HCT116 (cell line): ENCODE results near the gene TREM1.

Experiments
- POLR2A ChIP-seq: IDR thresholded peaks from 2 replicates; pipeline ENCODE4 v1.7.0; 2011; ENCODE audit warnings: borderline replicate concordance; ENCODE audit not compliant: insufficient read depth, insufficient read length; ENCODE audit errors: extremely low read depth
- POLR2AphosphoS5 ChIP-seq: IDR thresholded peaks from 2 replicates; pipeline ENCODE4 v1.6.1; 2011; ENCODE audit warnings: mild to moderate bottlenecking, low read depth, low read length, moderate library complexity
- TF ChIP-seq, protein P1 (sequence below), 3 experiments: fragments of 200-600 bp in 1 of 3; sonication (generic) in 1 of 3; IDR thresholded peaks in 2 of 3; conservative IDR thresholded peaks in 1 of 3; 2 replicates each; pipeline ENCODE4 v1.5.1; 2012 to 2017; ENCODE audit warnings: low read depth in 2 of 3, low read length in 2 of 3, antibody characterized with exemption in 1 of 3, borderline replicate concordance in 1 of 3, control low read depth in 1 of 3, mild to moderate bottlenecking in 1 of 3, mixed read lengths in 1 of 3, mixed run types in 1 of 3, moderate library complexity in 1 of 3; ENCODE audit not compliant: insufficient read depth in 1 of 3
- TF ChIP-seq, protein P2 (sequence below): IDR thresholded peaks from 2 replicates; pipeline ENCODE4 v1.6.1; 2012; ENCODE audit warnings: low read depth

DNA sequence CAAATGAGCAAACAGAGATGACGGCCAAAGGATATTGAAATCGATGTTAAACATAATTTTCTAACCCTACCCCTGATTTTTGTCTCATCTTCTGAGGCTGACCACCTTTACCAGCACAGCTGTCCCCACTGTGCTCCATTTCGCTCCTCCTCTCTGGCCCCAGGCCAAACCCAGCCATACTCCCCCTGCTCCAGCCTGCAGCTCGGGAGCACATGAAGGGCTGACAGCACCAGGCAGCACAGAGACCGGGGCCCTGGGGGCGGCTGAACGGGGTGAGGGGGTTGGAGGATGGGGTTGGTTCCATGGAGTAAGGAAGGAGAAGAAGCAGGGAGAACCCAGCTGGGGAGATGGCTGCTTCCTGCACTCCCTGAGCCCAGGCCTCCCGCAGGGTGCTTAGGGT lies 45.8 kb upstream of the TREM1 start:
- TF ChIP-seq, protein P1, sequence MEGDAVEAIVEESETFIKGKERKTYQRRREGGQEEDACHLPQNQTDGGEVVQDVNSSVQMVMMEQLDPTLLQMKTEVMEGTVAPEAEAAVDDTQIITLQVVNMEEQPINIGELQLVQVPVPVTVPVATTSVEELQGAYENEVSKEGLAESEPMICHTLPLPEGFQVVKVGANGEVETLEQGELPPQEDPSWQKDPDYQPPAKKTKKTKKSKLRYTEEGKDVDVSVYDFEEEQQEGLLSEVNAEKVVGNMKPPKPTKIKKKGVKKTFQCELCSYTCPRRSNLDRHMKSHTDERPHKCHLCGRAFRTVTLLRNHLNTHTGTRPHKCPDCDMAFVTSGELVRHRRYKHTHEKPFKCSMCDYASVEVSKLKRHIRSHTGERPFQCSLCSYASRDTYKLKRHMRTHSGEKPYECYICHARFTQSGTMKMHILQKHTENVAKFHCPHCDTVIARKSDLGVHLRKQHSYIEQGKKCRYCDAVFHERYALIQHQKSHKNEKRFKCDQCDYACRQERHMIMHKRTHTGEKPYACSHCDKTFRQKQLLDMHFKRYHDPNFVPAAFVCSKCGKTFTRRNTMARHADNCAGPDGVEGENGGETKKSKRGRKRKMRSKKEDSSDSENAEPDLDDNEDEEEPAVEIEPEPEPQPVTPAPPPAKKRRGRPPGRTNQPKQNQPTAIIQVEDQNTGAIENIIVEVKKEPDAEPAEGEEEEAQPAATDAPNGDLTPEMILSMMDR (IDR thresholded peaks at IDR 0.05 in 2 of 3, conservative IDR thresholded peaks at IDR 0.05 in 1 of 3; ENCODE audit: borderline replicate concordance in 1 of 3, insufficient read depth in 1 of 3, low read depth in 2 of 3, low read length in 2 of 3): no peak
- TF ChIP-seq, protein P2, sequence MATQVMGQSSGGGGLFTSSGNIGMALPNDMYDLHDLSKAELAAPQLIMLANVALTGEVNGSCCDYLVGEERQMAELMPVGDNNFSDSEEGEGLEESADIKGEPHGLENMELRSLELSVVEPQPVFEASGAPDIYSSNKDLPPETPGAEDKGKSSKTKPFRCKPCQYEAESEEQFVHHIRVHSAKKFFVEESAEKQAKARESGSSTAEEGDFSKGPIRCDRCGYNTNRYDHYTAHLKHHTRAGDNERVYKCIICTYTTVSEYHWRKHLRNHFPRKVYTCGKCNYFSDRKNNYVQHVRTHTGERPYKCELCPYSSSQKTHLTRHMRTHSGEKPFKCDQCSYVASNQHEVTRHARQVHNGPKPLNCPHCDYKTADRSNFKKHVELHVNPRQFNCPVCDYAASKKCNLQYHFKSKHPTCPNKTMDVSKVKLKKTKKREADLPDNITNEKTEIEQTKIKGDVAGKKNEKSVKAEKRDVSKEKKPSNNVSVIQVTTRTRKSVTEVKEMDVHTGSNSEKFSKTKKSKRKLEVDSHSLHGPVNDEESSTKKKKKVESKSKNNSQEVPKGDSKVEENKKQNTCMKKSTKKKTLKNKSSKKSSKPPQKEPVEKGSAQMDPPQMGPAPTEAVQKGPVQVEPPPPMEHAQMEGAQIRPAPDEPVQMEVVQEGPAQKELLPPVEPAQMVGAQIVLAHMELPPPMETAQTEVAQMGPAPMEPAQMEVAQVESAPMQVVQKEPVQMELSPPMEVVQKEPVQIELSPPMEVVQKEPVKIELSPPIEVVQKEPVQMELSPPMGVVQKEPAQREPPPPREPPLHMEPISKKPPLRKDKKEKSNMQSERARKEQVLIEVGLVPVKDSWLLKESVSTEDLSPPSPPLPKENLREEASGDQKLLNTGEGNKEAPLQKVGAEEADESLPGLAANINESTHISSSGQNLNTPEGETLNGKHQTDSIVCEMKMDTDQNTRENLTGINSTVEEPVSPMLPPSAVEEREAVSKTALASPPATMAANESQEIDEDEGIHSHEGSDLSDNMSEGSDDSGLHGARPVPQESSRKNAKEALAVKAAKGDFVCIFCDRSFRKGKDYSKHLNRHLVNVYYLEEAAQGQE: no peak
- no peak for TF ChIP-seq POLR2A
- no peak for TF ChIP-seq POLR2AphosphoS5
